H1 (cell line): ENCODE measurements around the gene VGLL1. TPM values are rescaled to one million over a fixed set of nuclear protein-coding genes. Genes with fewer than 3 reads are reported as not detected.

Experiments
- RFX5 ChIP-seq: IDR thresholded peaks from 2 replicates; pipeline ENCODE4 v1.6.1; 2011; ENCODE audit warnings: low read depth, low read length, improper control_type of control experiment, borderline replicate concordance
- RNF2 ChIP-seq: fragments of 200-900, 300-1000 bp; sonication (generic); IDR thresholded peaks from 2 replicates; pipeline ENCODE4 v1.7.1; 2016; ENCODE audit warnings: borderline replicate concordance, low read depth, mild to moderate bottlenecking, antibody characterized with exemption, low read length; ENCODE audit not compliant: poor library complexity, severe bottlenecking; ENCODE audit errors: missing control alignments
- polyA plus RNA-seq, 7 experiments: library from polyadenylated mRNA; depleted of rRNA in 3 of 7; stranded (reverse) in 5 of 7; unstranded in 2 of 7; fragments of >200 nt in 5 of 7; fragments of 200-250 nt in 2 of 7; gene quantifications; 1 replicate in 5 of 7; 2 replicates in 1 of 7; 4 replicates in 1 of 7; pipeline versions ENCODE4 v1.2.1 to v1.2.3, GENCODE V29; 2011 to 2013; ENCODE audit warnings: missing spikeins in 2 of 7, mixed read lengths in 2 of 7
- total RNA-seq: library from RNA; stranded (reverse); fragmentation: NEBNext Ultra II Directional; extraction: Animal tissue kit (Norgen Biotek cat#: 25700); gene quantifications from 2 replicates; pipeline ENCODE4 v1.2.1, GENCODE V29; 2021
- TF ChIP-seq, protein P1 (sequence below): IDR thresholded peaks from 2 replicates; pipeline ENCODE4 v1.6.1; 2012; ENCODE audit warnings: low read length, inconsistent platforms
- TF ChIP-seq, protein P2 (sequence below): IDR thresholded peaks from 2 replicates; pipeline ENCODE4 v1.6.1; 2011; ENCODE audit warnings: low read length, improper control_type of control experiment
- TF ChIP-seq, protein P3 (sequence below): IDR thresholded peaks from 2 replicates; pipeline ENCODE4 v1.6.1; 2012; ENCODE audit warnings: inconsistent platforms

Gene VGLL1
- total and polyA plus RNA-seq, 2 of the 8 experiments (the other 6 are each of a cell fraction or from before 2014, with no cell fraction given) = not detected

DNA sequence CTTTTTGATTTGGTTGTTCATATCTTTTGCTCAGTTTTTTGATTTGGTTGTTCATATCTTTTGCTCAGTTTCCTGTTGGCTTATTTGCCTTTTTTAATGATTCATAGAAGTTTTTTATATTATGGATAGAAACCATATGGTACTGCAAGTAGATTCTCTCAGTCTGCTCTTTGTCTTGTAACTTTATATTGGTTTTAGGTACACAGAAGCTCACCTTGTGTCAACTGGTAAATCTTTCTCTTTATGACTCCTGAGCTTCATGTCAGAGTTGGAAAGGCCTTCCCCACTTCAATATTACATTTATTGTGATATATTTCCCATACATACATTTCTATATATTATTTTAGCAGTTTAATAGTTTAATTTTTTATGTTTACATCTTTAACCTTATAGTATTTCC is 8.2 kb upstream of the VGLL1 start (continued):
- TF ChIP-seq, protein P1, sequence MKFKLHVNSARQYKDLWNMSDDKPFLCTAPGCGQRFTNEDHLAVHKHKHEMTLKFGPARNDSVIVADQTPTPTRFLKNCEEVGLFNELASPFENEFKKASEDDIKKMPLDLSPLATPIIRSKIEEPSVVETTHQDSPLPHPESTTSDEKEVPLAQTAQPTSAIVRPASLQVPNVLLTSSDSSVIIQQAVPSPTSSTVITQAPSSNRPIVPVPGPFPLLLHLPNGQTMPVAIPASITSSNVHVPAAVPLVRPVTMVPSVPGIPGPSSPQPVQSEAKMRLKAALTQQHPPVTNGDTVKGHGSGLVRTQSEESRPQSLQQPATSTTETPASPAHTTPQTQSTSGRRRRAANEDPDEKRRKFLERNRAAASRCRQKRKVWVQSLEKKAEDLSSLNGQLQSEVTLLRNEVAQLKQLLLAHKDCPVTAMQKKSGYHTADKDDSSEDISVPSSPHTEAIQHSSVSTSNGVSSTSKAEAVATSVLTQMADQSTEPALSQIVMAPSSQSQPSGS = no peak
- TF ChIP-seq RFX5 (no peak), RNF2 (no peak)
- TF ChIP-seq, protein P2, sequence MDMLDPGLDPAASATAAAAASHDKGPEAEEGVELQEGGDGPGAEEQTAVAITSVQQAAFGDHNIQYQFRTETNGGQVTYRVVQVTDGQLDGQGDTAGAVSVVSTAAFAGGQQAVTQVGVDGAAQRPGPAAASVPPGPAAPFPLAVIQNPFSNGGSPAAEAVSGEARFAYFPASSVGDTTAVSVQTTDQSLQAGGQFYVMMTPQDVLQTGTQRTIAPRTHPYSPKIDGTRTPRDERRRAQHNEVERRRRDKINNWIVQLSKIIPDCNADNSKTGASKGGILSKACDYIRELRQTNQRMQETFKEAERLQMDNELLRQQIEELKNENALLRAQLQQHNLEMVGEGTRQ = no peak
- TF ChIP-seq, protein P3, sequence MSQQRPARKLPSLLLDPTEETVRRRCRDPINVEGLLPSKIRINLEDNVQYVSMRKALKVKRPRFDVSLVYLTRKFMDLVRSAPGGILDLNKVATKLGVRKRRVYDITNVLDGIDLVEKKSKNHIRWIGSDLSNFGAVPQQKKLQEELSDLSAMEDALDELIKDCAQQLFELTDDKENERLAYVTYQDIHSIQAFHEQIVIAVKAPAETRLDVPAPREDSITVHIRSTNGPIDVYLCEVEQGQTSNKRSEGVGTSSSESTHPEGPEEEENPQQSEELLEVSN = no peak
